HepG2 (cell line): ENCODE data around the gene RAB3A. TPM values are rescaled to one million over a fixed set of nuclear protein-coding genes. Genes with fewer than 3 reads are reported as not detected.
A peak's percentile ranks its signal among the peaks of the same experiment; 100 is the strongest.

Experiments
- CBX5 ChIP-seq: sonication (generic); formaldehyde crosslinking; IDR thresholded peaks from 2 replicates; pipeline ENCODE4 v1.4.0; 2020; ENCODE audit warnings: missing genetic modification reagents, borderline replicate concordance
- GLI4 ChIP-seq: sonication (generic); formaldehyde crosslinking; IDR thresholded peaks from 2 replicates; pipeline ENCODE4 v1.5.1; 2020; ENCODE audit warnings: missing genetic modification reagents, mild to moderate bottlenecking, moderate library complexity, borderline replicate concordance
- MAF1 ChIP-seq: sonication (generic); formaldehyde crosslinking; IDR thresholded peaks from 2 replicates; pipeline ENCODE4 v1.5.0; 2020; ENCODE audit warnings: missing genetic modification reagents, borderline replicate concordance
- NFKBIZ ChIP-seq: IDR thresholded peaks from 2 replicates; pipeline ENCODE4 v1.6.1; 2018; ENCODE audit warnings: missing genetic modification reagents, missing compliant biosample characterization
- NRL ChIP-seq: sonication (generic); formaldehyde crosslinking; IDR thresholded peaks from 2 replicates; pipeline ENCODE4 v1.5.0; 2020; ENCODE audit warnings: missing genetic modification reagents, mild to moderate bottlenecking, moderate library complexity, borderline replicate concordance
- ZNF136 ChIP-seq: sonication (generic); formaldehyde crosslinking; IDR thresholded peaks from 2 replicates; pipeline ENCODE4 v1.8.1; 2022; ENCODE audit warnings: low read depth, mild to moderate bottlenecking, moderate library complexity, missing genetic modification reagents
- ZNF138 ChIP-seq: sonication (generic); formaldehyde crosslinking; IDR thresholded peaks from 2 replicates; pipeline ENCODE4 v1.5.0; 2020; ENCODE audit warnings: mild to moderate bottlenecking, low read depth, missing genetic modification reagents
- ZNF432 ChIP-seq: sonication (generic); formaldehyde crosslinking; IDR thresholded peaks from 2 replicates; pipeline ENCODE4 v1.5.0; 2020; ENCODE audit warnings: missing genetic modification reagents, mild to moderate bottlenecking, borderline replicate concordance
- ZNF446 ChIP-seq: sonication (generic); formaldehyde crosslinking; IDR thresholded peaks from 2 replicates; pipeline ENCODE4 v1.5.0; 2020; ENCODE audit warnings: mild to moderate bottlenecking, missing genetic modification reagents
- ZNF772 ChIP-seq: sonication (generic); formaldehyde crosslinking; IDR thresholded peaks from 2 replicates; pipeline ENCODE4 v1.5.0; 2020; ENCODE audit warnings: mild to moderate bottlenecking, missing genetic modification reagents
- ZNF775 ChIP-seq: sonication (generic); formaldehyde crosslinking; IDR thresholded peaks from 2 replicates; pipeline ENCODE4 v1.4.0; 2020; ENCODE audit warnings: missing genetic modification reagents, mild to moderate bottlenecking, moderate library complexity, borderline replicate concordance
- ZNF83 ChIP-seq: sonication (generic); formaldehyde crosslinking; IDR thresholded peaks from 2 replicates; pipeline ENCODE4 v1.4.0; 2020; ENCODE audit warnings: missing genetic modification reagents, mild to moderate bottlenecking, borderline replicate concordance
- ZNF850 ChIP-seq: sonication (generic); formaldehyde crosslinking; conservative IDR thresholded peaks from 2 replicates; pipeline ENCODE4 v1.9.0; 2021; ENCODE audit warnings: mild to moderate bottlenecking, missing genetic modification reagents
- polyA plus RNA-seq, 8 experiments: library from polyadenylated mRNA; depleted of rRNA in 3 of 8; stranded (reverse) in 7 of 8; unstranded in 1 of 8; fragments of >200 nt; fragmentation: Illumina TruSeq in 4 of 8; extraction: Trizol in 4 of 8; gene quantifications; 2 replicates each; pipeline versions ENCODE4 v1.2.1 to v1.2.3, GENCODE V29; 2011 to 2016; ENCODE audit warnings: low read depth in 4 of 8, missing spikeins in 1 of 8, mixed read lengths in 1 of 8; ENCODE audit not compliant: insufficient read depth in 1 of 8
- total RNA-seq, 5 experiments: library from RNA; depleted of rRNA; stranded (reverse); fragments of >200 nt; fragmentation: Illumina TruSeq; extraction: Trizol; gene quantifications; 2 replicates each; pipeline ENCODE4 v1.2.3, GENCODE V29; 2016; ENCODE audit warnings: low read depth in 1 of 5
- TF ChIP-seq, protein P1 (sequence below): sonication (generic); formaldehyde crosslinking; IDR thresholded peaks from 2 replicates; pipeline ENCODE4 v1.4.0; 2020; ENCODE audit warnings: missing genetic modification reagents, mild to moderate bottlenecking, borderline replicate concordance
- TF ChIP-seq, protein P2 (sequence below): sonication (generic); formaldehyde crosslinking; IDR thresholded peaks from 2 replicates; pipeline ENCODE4 v1.4.0; 2020; ENCODE audit warnings: missing genetic modification reagents
- TF ChIP-seq, protein P3 (sequence below): sonication (generic); formaldehyde crosslinking; IDR thresholded peaks from 2 replicates; pipeline ENCODE4 v1.4.0; 2020; ENCODE audit warnings: missing genetic modification reagents, borderline replicate concordance
- TF ChIP-seq, protein P4 (sequence below): IDR thresholded peaks from 2 replicates; pipeline ENCODE4 v1.6.1; 2016; ENCODE audit warnings: low read depth
- TF ChIP-seq, protein P5 (sequence below): sonication (generic); formaldehyde crosslinking; IDR thresholded peaks from 2 replicates; pipeline ENCODE4 v1.9.0; 2021; ENCODE audit warnings: missing genetic modification reagents, mild to moderate bottlenecking, borderline replicate concordance

RAB3A gene
- total and polyA plus RNA-seq, 2 of the 13 experiments (the other 11 are each of a cell fraction or from before 2014, with no cell fraction given): 0.58 to 0.98 TPM

DNA sequence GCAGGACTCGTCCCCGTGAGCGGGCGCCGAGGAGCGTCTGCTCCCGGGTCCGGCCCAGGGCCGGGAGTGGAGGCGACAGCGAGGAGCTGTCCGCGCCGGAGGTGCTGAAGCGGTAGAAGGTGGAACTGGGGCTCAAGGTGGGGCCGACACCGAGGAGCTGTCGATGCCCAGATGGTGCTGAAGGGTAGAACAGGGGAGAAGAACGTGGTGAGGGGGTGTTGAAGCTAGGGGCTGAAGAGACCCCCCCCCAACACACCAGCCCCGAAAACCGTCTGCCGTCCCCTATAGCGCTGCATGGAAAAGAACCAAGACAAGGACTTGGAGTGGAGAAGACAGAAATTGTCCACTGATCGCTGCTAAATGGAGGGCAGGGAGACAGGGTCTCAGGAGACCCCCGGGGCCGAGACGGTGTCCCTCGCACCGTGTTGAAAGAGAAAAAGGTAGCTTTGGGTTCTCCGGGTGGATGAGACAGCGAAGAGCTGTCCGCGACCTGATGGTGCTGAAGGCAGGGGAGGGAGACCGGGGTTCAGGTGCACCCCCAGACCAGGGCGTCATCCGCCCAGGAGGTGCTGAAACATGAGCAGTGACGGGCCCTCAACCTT is 29.5 kb upstream of the RAB3A start (continued):
- TF ChIP-seq, protein P1, sequence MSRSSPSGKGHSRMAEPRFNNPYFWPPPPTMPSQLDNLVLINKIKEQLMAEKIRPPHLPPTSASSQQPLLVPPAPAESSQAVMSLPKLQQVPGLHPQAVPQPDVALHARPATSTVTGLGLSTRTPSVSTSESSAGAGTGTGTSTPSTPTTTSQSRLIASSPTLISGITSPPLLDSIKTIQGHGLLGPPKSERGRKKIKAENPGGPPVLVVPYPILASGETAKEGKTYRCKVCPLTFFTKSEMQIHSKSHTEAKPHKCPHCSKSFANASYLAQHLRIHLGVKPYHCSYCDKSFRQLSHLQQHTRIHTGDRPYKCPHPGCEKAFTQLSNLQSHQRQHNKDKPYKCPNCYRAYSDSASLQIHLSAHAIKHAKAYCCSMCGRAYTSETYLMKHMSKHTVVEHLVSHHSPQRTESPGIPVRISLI: no peak
- TF ChIP-seq, protein P2, sequence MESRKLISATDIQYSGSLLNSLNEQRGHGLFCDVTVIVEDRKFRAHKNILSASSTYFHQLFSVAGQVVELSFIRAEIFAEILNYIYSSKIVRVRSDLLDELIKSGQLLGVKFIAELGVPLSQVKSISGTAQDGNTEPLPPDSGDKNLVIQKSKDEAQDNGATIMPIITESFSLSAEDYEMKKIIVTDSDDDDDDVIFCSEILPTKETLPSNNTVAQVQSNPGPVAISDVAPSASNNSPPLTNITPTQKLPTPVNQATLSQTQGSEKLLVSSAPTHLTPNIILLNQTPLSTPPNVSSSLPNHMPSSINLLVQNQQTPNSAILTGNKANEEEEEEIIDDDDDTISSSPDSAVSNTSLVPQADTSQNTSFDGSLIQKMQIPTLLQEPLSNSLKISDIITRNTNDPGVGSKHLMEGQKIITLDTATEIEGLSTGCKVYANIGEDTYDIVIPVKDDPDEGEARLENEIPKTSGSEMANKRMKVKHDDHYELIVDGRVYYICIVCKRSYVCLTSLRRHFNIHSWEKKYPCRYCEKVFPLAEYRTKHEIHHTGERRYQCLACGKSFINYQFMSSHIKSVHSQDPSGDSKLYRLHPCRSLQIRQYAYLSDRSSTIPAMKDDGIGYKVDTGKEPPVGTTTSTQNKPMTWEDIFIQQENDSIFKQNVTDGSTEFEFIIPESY (CRISPR knock-in tag): 0 out of 2 replicates have a peak, but pooled peaks have one; percentile 28
- peak; percentile 91; the same call in 1 of the 2 replicates for TF ChIP-seq NFKBIZ (CRISPR knock-in tag)
- peak; percentile 49; the same call in 1 of the 2 replicates for TF ChIP-seq ZNF138
- TF ChIP-seq, protein P3, sequence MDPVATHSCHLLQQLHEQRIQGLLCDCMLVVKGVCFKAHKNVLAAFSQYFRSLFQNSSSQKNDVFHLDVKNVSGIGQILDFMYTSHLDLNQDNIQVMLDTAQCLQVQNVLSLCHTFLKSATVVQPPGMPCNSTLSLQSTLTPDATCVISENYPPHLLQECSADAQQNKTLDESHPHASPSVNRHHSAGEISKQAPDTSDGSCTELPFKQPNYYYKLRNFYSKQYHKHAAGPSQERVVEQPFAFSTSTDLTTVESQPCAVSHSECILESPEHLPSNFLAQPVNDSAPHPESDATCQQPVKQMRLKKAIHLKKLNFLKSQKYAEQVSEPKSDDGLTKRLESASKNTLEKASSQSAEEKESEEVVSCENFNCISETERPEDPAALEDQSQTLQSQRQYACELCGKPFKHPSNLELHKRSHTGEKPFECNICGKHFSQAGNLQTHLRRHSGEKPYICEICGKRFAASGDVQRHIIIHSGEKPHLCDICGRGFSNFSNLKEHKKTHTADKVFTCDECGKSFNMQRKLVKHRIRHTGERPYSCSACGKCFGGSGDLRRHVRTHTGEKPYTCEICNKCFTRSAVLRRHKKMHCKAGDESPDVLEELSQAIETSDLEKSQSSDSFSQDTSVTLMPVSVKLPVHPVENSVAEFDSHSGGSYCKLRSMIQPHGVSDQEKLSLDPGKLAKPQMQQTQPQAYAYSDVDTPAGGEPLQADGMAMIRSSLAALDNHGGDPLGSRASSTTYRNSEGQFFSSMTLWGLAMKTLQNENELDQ (CRISPR knock-in tag): peak; percentile 96; the same call in 1 of the 2 replicates
- TF ChIP-seq CBX5: no peak; the same call in 1 of the 2 replicates
- peak; percentile 91 for TF ChIP-seq NRL (CRISPR knock-in tag)
- peak; percentile 92; the same call in 1 of the 2 replicates for TF ChIP-seq ZNF772 (CRISPR knock-in tag)
- TF ChIP-seq ZNF446: peak; percentile 85
- no peak for TF ChIP-seq ZNF136 (CRISPR knock-in tag)
- TF ChIP-seq, protein P4, sequence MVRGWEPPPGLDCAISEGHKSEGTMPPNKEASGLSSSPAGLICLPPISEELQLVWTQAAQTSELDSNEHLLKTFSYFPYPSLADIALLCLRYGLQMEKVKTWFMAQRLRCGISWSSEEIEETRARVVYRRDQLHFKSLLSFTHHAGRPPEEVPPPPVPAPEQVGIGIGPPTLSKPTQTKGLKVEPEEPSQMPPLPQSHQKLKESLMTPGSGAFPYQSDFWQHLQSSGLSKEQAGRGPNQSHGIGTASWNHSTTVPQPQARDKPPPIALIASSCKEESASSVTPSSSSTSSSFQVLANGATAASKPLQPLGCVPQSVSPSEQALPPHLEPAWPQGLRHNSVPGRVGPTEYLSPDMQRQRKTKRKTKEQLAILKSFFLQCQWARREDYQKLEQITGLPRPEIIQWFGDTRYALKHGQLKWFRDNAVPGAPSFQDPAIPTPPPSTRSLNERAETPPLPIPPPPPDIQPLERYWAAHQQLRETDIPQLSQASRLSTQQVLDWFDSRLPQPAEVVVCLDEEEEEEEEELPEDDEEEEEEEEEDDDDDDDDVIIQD (CRISPR knock-in tag): peak; percentile 53; the same call in 1 of the 2 replicates
- TF ChIP-seq, protein P5, sequence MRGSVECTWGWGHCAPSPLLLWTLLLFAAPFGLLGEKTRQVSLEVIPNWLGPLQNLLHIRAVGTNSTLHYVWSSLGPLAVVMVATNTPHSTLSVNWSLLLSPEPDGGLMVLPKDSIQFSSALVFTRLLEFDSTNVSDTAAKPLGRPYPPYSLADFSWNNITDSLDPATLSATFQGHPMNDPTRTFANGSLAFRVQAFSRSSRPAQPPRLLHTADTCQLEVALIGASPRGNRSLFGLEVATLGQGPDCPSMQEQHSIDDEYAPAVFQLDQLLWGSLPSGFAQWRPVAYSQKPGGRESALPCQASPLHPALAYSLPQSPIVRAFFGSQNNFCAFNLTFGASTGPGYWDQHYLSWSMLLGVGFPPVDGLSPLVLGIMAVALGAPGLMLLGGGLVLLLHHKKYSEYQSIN (CRISPR knock-in tag): no peak
- TF ChIP-seq GLI4 (CRISPR knock-in tag): no peak; the same call in 1 of the 2 replicates
- peak; percentile 53; the same call in 1 of the 2 replicates for TF ChIP-seq ZNF775 (CRISPR knock-in tag)
- peak; percentile 67; the same call in 1 of the 2 replicates for TF ChIP-seq ZNF83 (CRISPR knock-in tag)
- TF ChIP-seq ZNF432 (CRISPR knock-in tag): no peak
- peak; percentile 81; the same call in 1 of the 2 replicates for TF ChIP-seq MAF1 (CRISPR knock-in tag)
- peak; percentile 64; the same call in 1 of the 2 replicates for TF ChIP-seq ZNF850 (CRISPR knock-in tag)
